Common myeloid progenitor, CD34-positive (primary cell): Measurements from ENCODE around the gene GRPEL2.
A peak's percentile ranks its signal among the peaks of the same experiment; 100 is the strongest.

ENCODE experiments used
- CTCF ChIA-PET: fragments of 350-600 bp; sonication (Branson Sonifier 250); formaldehyde crosslinking; loops from one replicate; lab custom pipeline; 2021; ENCODE audit warnings: antibody characterized with exemption; lab: Charles Lee
- POLR2A ChIA-PET: fragments of 350-600 bp; sonication (Branson Sonifier 250); formaldehyde crosslinking; loops from one replicate; lab custom pipeline; 2021; ENCODE audit warnings: antibody characterized with exemption; lab: Charles Lee
- DNase-seq, 3 donors: peaks; one replicate each; pipeline versions ENCODE4 v3.0.0 to v3.0.0-alpha.2; 2013
- H3K27ac ChIP-seq, 2 experiments: 1 replicate in 1 of 2; 2 replicates in 1 of 2; pipeline ENCODE4 v1.7.0; 2013; ENCODE audit warnings: inconsistent platforms in 2 of 2, low read length in 2 of 2, mild to moderate bottlenecking in 2 of 2, low read depth in 1 of 2, moderate library complexity in 1 of 2; ENCODE audit not compliant: severe bottlenecking in 2 of 2, insufficient read depth in 1 of 2, poor library complexity in 1 of 2
- H3K27me3 ChIP-seq, 5 experiments: replicated peaks in 2 of 5; 1 replicate in 3 of 5; 2 replicates in 2 of 5; pipeline versions ENCODE4 v1.6.1 to v1.7.0; 2013; ENCODE audit warnings: low read length in 4 of 5, mild to moderate bottlenecking in 2 of 5, moderate library complexity in 2 of 5, inconsistent platforms in 1 of 5; ENCODE audit not compliant: insufficient read depth in 5 of 5, control insufficient read depth in 4 of 5
- H3K36me3 ChIP-seq, 4 experiments: 1 replicate in 2 of 4; 2 replicates in 2 of 4; pipeline versions ENCODE4 v1.6.1 to v1.7.0; 2013; ENCODE audit warnings: low read length in 3 of 4, control low read depth in 1 of 4, mild to moderate bottlenecking in 1 of 4; ENCODE audit not compliant: control insufficient read depth in 4 of 4, insufficient read depth in 4 of 4
- H3K4me1 ChIP-seq, 4 experiments: 1 replicate in 3 of 4; 2 replicates in 1 of 4; pipeline versions ENCODE4 v1.6.1 to v1.7.1; 2013; ENCODE audit warnings: low read length in 3 of 4, mild to moderate bottlenecking in 3 of 4, control low read depth in 1 of 4, inconsistent platforms in 1 of 4, moderate library complexity in 1 of 4; ENCODE audit not compliant: control insufficient read depth in 4 of 4, insufficient read depth in 4 of 4; ENCODE audit errors: control extremely low read depth in 1 of 4
- H3K4me3 ChIP-seq, 7 experiments: 1 replicate in 4 of 7; 2 replicates in 3 of 7; pipeline versions ENCODE4 v1.5.1 to v1.7.0; 2013; ENCODE audit warnings: mild to moderate bottlenecking in 7 of 7, low read length in 6 of 7, moderate library complexity in 6 of 7, inconsistent platforms in 2 of 7, low read depth in 2 of 7, control low read depth in 1 of 7; ENCODE audit not compliant: insufficient read depth in 4 of 7, control insufficient read depth in 1 of 7; ENCODE audit errors: extremely low read depth in 1 of 7
- H3K9me3 ChIP-seq, 5 experiments: 1 replicate in 4 of 5; 2 replicates in 1 of 5; pipeline versions ENCODE4 v1.6.1 to v1.7.1; 2013; ENCODE audit warnings: low read length in 4 of 5, mild to moderate bottlenecking in 2 of 5, inconsistent platforms in 1 of 5, low read depth in 1 of 5, moderate library complexity in 1 of 5; ENCODE audit not compliant: control insufficient read depth in 4 of 5, insufficient read depth in 2 of 5; ENCODE audit errors: control extremely low read depth in 1 of 5
- WGBS: methylation state at CpG from one replicate; pipeline ENCODE4 v1.1.5; 2013; ENCODE audit not compliant: insufficient coverage; 5-methylcytosine and 5-hydroxymethylcytosine counted together

Gene GRPEL2

DNA sequence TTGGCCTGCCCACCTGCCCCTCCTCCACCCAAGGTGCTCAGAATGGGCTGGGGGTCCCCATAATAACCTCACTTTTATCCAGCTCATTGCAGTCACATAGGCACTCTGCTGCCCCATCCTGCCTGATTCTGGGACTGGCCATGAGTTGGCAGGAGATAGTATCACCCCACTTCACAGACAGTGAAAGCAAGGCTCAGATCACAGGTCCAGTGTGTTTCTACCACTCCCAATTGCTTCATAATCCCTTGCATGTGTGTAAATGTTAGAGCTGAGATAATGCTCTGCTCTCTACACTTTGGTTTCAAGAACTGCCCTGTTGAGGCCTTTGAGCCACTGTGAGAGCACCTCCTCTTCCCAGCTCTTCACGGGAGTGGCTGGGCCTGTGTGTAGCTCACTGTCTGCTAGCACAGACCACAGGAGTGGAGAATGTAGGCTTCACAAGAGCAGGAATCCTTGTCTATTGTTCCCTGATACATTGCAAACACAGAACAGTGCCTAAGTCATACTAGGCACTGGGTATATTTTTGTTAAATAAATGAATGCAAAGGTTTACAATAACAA is 20.9 kb downstream of the GRPEL2 start:
- CTCF ChIA-PET: interaction anchor here (0.9 to 22.5 kb wide), 14 partner anchors 11 to 255 kb away, joined by 3 to 209 read pairs (median 12); partner anchors contain the start of genes GRPEL2, IL17B and PCYOX1L
- peaks cover 2 to 15% (median 6%) of the 10 kb centered on the region in 4 experiments for H3K36me3 ChIP-seq
- no peak for DNase-seq
- H3K27ac ChIP-seq: no peak overlapping the region
- no peak overlapping the region for H3K4me3 ChIP-seq
- no peaks in the 10 kb centered on the region for H3K9me3 ChIP-seq
- POLR2A ChIA-PET: no interaction called here
- no peaks in the 10 kb centered on the region for H3K27me3 ChIP-seq
- H3K4me1 ChIP-seq: peaks cover 0 to 19% (median 0%) of the 10 kb centered on the region in 4 experiments
- no CpG with 5 or more reads among the region's 1 CpG for WGBS

GRCh38 chr5:149367249-149367971 is 22.1 kb downstream of the GRPEL2 start:
- Histone ChIP-seq H3K4me3 (no peak overlapping the region), H3K4me1 (peaks cover 0 to 19% (median 0%) of the 10 kb centered on the region in 4 experiments), H3K36me3 (peaks cover 2 to 15% (median 6%) of the 10 kb centered on the region in 4 experiments), H3K27me3 (no peaks in the 10 kb centered on the region), H3K9me3 (no peaks in the 10 kb centered on the region), H3K27ac (no peak overlapping the region)
- ChIA-PET POLR2A (no interaction called here), CTCF (interaction anchor here (0.7 to 22.5 kb wide), 27 partner anchors 8 to 809 kb away, joined by 3 to 209 read pairs (median 5); partner anchors contain the start of genes GRPEL2, IL17B and PCYOX1L)
- peak; percentile 51 to 71 (median 59) for DNase-seq
- WGBS: 64% methylated on average over 12 of the region's 14 CpGs

GRCh38 chr5:149367972-149368645 is 22.8 kb downstream of the GRPEL2 start:
- WGBS: 96% methylated on average over 20 of the region's 22 CpGs
- H3K36me3 ChIP-seq: peaks cover 2 to 15% (median 6%) of the 10 kb centered on the region in 4 experiments
- no peaks in the 10 kb centered on the region for H3K9me3 ChIP-seq
- H3K27ac ChIP-seq: no peak overlapping the region
- no peaks in the 10 kb centered on the region for H3K27me3 ChIP-seq
- no peak overlapping the region for H3K4me3 ChIP-seq
- POLR2A ChIA-PET: no interaction called here
- DNase-seq: no peak
- CTCF ChIA-PET: interaction anchor here (0.9 to 22.5 kb wide), 28 partner anchors 8 to 809 kb away, joined by 3 to 209 read pairs (median 6); partner anchors contain the start of genes GRPEL2, IL17B and PCYOX1L
- H3K4me1 ChIP-seq: peaks cover 0 to 17% (median 0%) of the 10 kb centered on the region in 4 experiments

- Histone ChIP-seq H3K9me3 (no peaks in the 10 kb centered on the region), H3K27me3 (no peaks in the 10 kb centered on the region), H3K4me3 (no peak overlapping the region), H3K27ac (no peak overlapping the region), H3K4me1 (peaks cover 0 to 10% (median 0%) of the 10 kb centered on the region in 4 experiments), H3K36me3 (peaks cover 0 to 9% (median 3%) of the 10 kb centered on the region in 4 experiments)
- 100% methylated on average over 2 of the region's 2 CpGs for WGBS
- ChIA-PET POLR2A (no interaction called here), CTCF (interaction anchor here (0.9 to 22.5 kb wide), 22 partner anchors 10 to 230 kb away, joined by 3 to 209 read pairs (median 7); partner anchors contain the start of genes ABLIM3, GRPEL2, IL17B and PCYOX1L)
- DNase-seq: no peak
These were observed 25.6 kb downstream of the GRPEL2 start for GRCh38 chr5:149370878-149371277.

DNA sequence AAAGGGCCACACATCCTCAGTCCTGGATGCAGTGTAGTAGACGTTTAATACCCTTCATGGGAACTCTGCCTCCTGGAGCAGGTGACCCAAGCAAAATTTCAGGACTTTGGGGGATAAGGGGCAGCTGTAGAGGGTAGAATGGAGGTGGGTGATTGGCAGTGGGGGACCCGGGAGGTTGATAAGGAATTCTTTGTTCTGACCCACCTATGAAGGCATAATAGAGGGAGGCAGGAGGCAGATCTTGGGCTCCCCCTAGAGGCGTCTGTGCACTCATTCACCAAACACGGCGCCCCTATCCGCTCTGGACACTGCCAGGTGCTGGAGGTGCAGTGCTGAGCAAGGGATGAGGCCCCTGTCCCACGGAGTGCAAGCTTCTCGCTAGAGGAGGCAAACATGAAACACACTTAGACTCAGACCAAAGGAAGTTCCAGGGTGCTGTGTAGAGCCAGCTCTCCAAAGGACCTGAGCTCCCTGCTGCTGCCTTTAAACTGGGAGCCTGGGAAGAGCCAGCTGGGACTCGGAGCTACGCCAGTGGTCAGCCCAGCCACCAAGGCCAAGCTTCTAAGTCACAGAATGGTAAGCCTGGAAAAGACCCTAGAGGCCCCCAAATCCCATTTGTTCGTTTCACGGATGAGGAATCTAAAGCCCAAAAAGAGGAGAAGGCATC is 26.1 kb downstream of the GRPEL2 start:
- Histone ChIP-seq H3K4me3 (no peak overlapping the region), H3K4me1 (peaks cover 0 to 10% (median 0%) of the 10 kb centered on the region in 4 experiments), H3K27me3 (no peaks in the 10 kb centered on the region), H3K36me3 (peaks cover 0 to 4% (median 2%) of the 10 kb centered on the region in 4 experiments), H3K27ac (no peak overlapping the region), H3K9me3 (no peaks in the 10 kb centered on the region)
- 44% methylated on average over 9 of the region's 12 CpGs for WGBS
- ChIA-PET POLR2A (no interaction called here), CTCF (interaction anchor here (0.6 to 22.5 kb wide), 35 partner anchors 10 to 247 kb away, joined by 3 to 209 read pairs (median 4); partner anchors contain the start of genes ABLIM3, GRPEL2, IL17B and PCYOX1L)
- peak; percentile 48 to 71 (median 60) for DNase-seq

- Histone ChIP-seq H3K27ac (no peak overlapping the region), H3K9me3 (no peaks in the 10 kb centered on the region), H3K27me3 (no peaks in the 10 kb centered on the region), H3K4me3 (no peak overlapping the region), H3K36me3 (peaks cover 0 to 4% (median 1%) of the 10 kb centered on the region in 4 experiments), H3K4me1 (peaks cover 0 to 6% (median 0%) of the 10 kb centered on the region in 4 experiments)
- POLR2A ChIA-PET: no interaction called here
- no peak for DNase-seq
- 100% methylated on average over 1 of the region's 4 CpGs for WGBS
- CTCF ChIA-PET: interaction anchor here (0.6 to 22.5 kb wide), 37 partner anchors 9 to 246 kb away, joined by 3 to 209 read pairs (median 4); partner anchors contain the start of genes ABLIM3, GRPEL2, IL17B and PCYOX1L
These were observed 26.9 kb downstream of the GRPEL2 start for GRCh38 chr5:149372076-149372795.
